ENCODE results near the gene CAB39L.
"Not testable (repeated sequence)": the region's sequence is repeated elsewhere in the genome, so short reads cannot be mapped to it uniquely, and the experiment has no call there.

CAB39L gene

GRCh38 chr13:49343731-49344130 is 100.1 kb downstream of the CAB39L start:
- DNase-seq: no peak

GRCh38 chr13:49343255-49343654 is 100.6 kb downstream of the CAB39L start:
- no peak for DNase-seq

GRCh38 chr13:49342454-49342853 is 101.4 kb downstream of the CAB39L start:
- DNase-seq: no peak

GRCh38 chr13:49341941-49342340 is 101.9 kb downstream of the CAB39L start:
- no peak for DNase-seq

- DNase-seq: no peak
Observed at GRCh38 chr13:49341517-49341916, 102.3 kb downstream of the CAB39L start.

GRCh38 chr13:49340161-49340560 is 103.7 kb downstream of the CAB39L start:
- DNase-seq: no peak

- DNase-seq: no peak
Observed at GRCh38 chr13:49336655-49337054, 107.2 kb downstream of the CAB39L start.

- no peak for DNase-seq
Observed at GRCh38 chr13:49330546-49330864, 113.4 kb downstream of the CAB39L start.

GRCh38 chr13:49329831-49330545 is 113.9 kb downstream of the CAB39L start:
- no peak for DNase-seq

- DNase-seq: not testable (repeated sequence)
Observed at GRCh38 chr13:49327145-49327544, 116.7 kb downstream of the CAB39L start.

GRCh38 chr13:49326222-49326917 is 117.5 kb downstream of the CAB39L start:
- DNase-seq: no peak

- DNase-seq: no peak
Observed at GRCh38 chr13:49323344-49323743, 120.5 kb downstream of the CAB39L start.

GRCh38 chr13:49322702-49323101 is 121.2 kb downstream of the CAB39L start:
- no peak for DNase-seq

- DNase-seq: no peak
Observed at GRCh38 chr13:49320975-49321374, 122.9 kb downstream of the CAB39L start.

- no peak for DNase-seq
Observed at GRCh38 chr13:49319951-49320350, 123.9 kb downstream of the CAB39L start.

- DNase-seq: no peak
Observed at GRCh38 chr13:49319551-49319950, 124.3 kb downstream of the CAB39L start.

GRCh38 chr13:49315756-49316482 is 127.9 kb downstream of the CAB39L start:
- DNase-seq: no peak

- no peak for DNase-seq
Observed at GRCh38 chr13:49315036-49315565, 128.8 kb downstream of the CAB39L start.

- no peak for DNase-seq
Observed at GRCh38 chr13:49314344-49314882, 129.5 kb downstream of the CAB39L start.

- DNase-seq: no peak
Observed at GRCh38 chr13:49311816-49312215, 132.0 kb downstream of the CAB39L start.

- DNase-seq: no peak
Observed at GRCh38 chr13:49310251-49310650, 133.6 kb downstream of the CAB39L start.

GRCh38 chr13:49308921-49309408 is 134.9 kb downstream of the CAB39L start:
- no peak for DNase-seq
